ENCODE data around the gene DISC1. TPM values are rescaled to one million over a fixed set of nuclear protein-coding genes. Genes with fewer than 3 reads are reported as not detected.

The DISC1 gene
- total RNA-seq, 2 donors from 2014 or later, result 8.0 to 9.4 TPM

DNA sequence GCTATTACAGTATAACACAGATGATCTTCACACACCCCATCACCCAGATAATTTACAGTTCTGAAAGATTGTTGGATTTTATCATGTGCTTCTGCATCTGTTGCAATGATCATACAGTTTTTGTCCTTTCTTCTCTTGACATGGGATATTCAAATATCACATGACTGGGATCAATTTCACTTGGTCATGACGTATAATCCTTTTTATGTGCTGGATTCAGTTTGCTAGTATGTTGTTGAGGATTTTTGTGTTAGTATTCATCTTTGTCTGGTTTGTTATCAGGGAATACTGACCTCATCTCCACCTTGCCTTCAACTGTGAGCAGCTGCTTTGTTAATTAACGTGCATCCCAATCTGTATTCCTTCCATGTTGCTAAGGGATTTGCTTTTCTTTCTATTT is 44.7 kb upstream of the DISC1 start:
- H3K4me3 Mint-ChIP-seq, result no peak overlapping the region
- H3K36me3 ChIP-seq (ENCODE audit: control insufficient read depth, insufficient read depth, low read length), result no peaks in the 10 kb centered on the region
- no peaks in the 10 kb centered on the region for H3K4me1 ChIP-seq (ENCODE audit: control insufficient read depth, insufficient read depth, low read length)
- no peak overlapping the region for H3K27ac ChIP-seq (ENCODE audit: low read depth, low read length)
- no peaks in the 10 kb centered on the region for H3K27me3 ChIP-seq (ENCODE audit: control insufficient read depth, insufficient read depth, low read length, poor library complexity, severe bottlenecking)
- 92% methylated on average over 2 of the region's 2 CpGs; no CpG with 5 or more reads in 1 of the 2 experiments for WGBS, 2 experiments (ENCODE audit: insufficient coverage in 1 of 2, insufficient read length in 1 of 2)
- H3K4me1 Mint-ChIP-seq, result no peaks in the 10 kb centered on the region
- no peaks in the 10 kb centered on the region for H3K9me3 Mint-ChIP-seq
- no peaks in the 10 kb centered on the region for H3K9me3 ChIP-seq (ENCODE audit: control insufficient read depth, low read length)
- no peak for TF ChIP-seq CTCF (conservative IDR thresholded peaks at IDR 0.05)
- no peaks in the 10 kb centered on the region for H3K27me3 Mint-ChIP-seq (ENCODE audit: insufficient read depth)
- DNase-seq, result no peak
- H3K4me3 ChIP-seq (ENCODE audit: low read length), result no peak overlapping the region
- H3K9ac ChIP-seq (ENCODE audit: extremely low read depth, low read length, poor library complexity, severe bottlenecking), result no peak overlapping the region
- H3K27ac Mint-ChIP-seq, result no peak overlapping the region
- H3K36me3 Mint-ChIP-seq (ENCODE audit: low read depth), result no peaks in the 10 kb centered on the region

DNA sequence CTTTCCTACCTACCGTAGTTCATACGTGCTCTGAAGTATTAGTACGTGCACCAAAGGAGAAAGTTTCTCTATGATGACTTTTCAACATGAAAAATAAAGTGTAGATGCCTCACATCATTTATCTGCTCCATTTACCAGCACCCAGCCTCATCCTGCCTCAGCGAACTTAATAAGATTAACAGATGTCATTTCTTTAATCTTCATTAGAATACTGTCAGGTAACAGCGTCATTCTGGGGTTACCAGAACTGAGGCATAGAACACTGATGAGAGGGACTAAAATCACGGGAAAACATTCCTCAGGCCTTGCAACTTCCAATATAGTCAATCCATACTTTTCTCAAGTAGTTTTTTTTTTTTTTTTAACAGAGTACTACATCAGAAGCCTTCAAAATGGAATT is 43.2 kb upstream of the DISC1 start:
- Mint-ChIP-seq H3K9me3 (no peaks in the 10 kb centered on the region), H3K4me1 (no peaks in the 10 kb centered on the region), H3K4me3 (no peak overlapping the region), H3K27ac (no peak overlapping the region), H3K36me3 (ENCODE audit: low read depth) (no peaks in the 10 kb centered on the region), H3K27me3 (ENCODE audit: insufficient read depth) (no peaks in the 10 kb centered on the region)
- no peaks in the 10 kb centered on the region for H3K4me1 ChIP-seq (ENCODE audit: control insufficient read depth, insufficient read depth, low read length)
- 93 to 96% methylated on average over 4 to 6 of the region's 6 CpGs for WGBS, 2 experiments (ENCODE audit: insufficient coverage in 1 of 2, insufficient read length in 1 of 2)
- H3K9me3 ChIP-seq (ENCODE audit: control insufficient read depth, low read length), result no peaks in the 10 kb centered on the region
- no peak overlapping the region for H3K27ac ChIP-seq (ENCODE audit: low read depth, low read length)
- TF ChIP-seq CTCF (conservative IDR thresholded peaks at IDR 0.05), result no peak
- no peak overlapping the region for H3K4me3 ChIP-seq (ENCODE audit: low read length)
- no peak overlapping the region for H3K9ac ChIP-seq (ENCODE audit: extremely low read depth, low read length, poor library complexity, severe bottlenecking)
- no peaks in the 10 kb centered on the region for H3K27me3 ChIP-seq (ENCODE audit: control insufficient read depth, insufficient read depth, low read length, poor library complexity, severe bottlenecking)
- H3K36me3 ChIP-seq (ENCODE audit: control insufficient read depth, insufficient read depth, low read length), result no peaks in the 10 kb centered on the region
- no peak for DNase-seq

GRCh38 chr1:231584117-231584516 is 42.5 kb upstream of the DISC1 start:
- no peak overlapping the region for H3K27ac ChIP-seq (ENCODE audit: low read depth, low read length)
- no peak for DNase-seq
- Mint-ChIP-seq H3K36me3 (ENCODE audit: low read depth) (no peaks in the 10 kb centered on the region), H3K9me3 (no peaks in the 10 kb centered on the region), H3K4me1 (no peaks in the 10 kb centered on the region), H3K27me3 (ENCODE audit: insufficient read depth) (no peaks in the 10 kb centered on the region), H3K4me3 (no peak overlapping the region), H3K27ac (no peak overlapping the region)
- WGBS, 2 experiments (ENCODE audit: insufficient coverage in 1 of 2, insufficient read length in 1 of 2), result 93 to 94% methylated on average over 2 of the region's 3 CpGs
- H3K36me3 ChIP-seq (ENCODE audit: control insufficient read depth, insufficient read depth, low read length), result no peaks in the 10 kb centered on the region
- H3K4me3 ChIP-seq (ENCODE audit: low read length), result no peak overlapping the region
- no peaks in the 10 kb centered on the region for H3K4me1 ChIP-seq (ENCODE audit: control insufficient read depth, insufficient read depth, low read length)
- H3K9ac ChIP-seq (ENCODE audit: extremely low read depth, low read length, poor library complexity, severe bottlenecking), result no peak overlapping the region
- no peaks in the 10 kb centered on the region for H3K27me3 ChIP-seq (ENCODE audit: control insufficient read depth, insufficient read depth, low read length, poor library complexity, severe bottlenecking)
- no peaks in the 10 kb centered on the region for H3K9me3 ChIP-seq (ENCODE audit: control insufficient read depth, low read length)
- TF ChIP-seq CTCF (conservative IDR thresholded peaks at IDR 0.05), result no peak
